ENCODE results near the gene AMPD3. TPM values are rescaled to one million over a fixed set of nuclear protein-coding genes. Genes with fewer than 3 reads are reported as not detected.

The AMPD3 gene
- total RNA-seq, 1 experiment from 2014 or later = 5.4 TPM

DNA sequence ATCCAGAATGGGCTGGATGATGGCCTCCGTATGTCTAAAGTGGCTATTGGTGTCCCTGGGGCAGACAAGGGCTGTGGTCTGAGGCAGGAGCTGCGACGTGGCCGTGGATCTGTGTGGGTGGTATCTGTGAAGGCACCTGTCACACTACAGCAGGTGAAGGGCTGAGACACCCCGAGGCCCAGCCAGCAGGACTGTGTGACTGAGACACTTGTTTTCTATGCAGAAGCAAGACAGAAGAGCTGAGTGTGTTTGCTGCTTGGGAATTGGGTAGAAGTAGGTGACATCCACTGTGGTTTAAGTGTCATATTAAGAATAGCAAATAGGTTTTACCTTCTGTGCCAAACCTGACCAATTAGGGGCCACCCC, 35.0 kb downstream of the AMPD3 start:
- peak overlapping the region; percentile 96 for H3K27ac Mint-ChIP-seq (ENCODE audit: low read depth, unreplicated experiment)
- no TSS peak for BruUV-seq (replicated peaks)
- CTCF ChIA-PET = interaction anchor here (0.6 to 3.8 kb wide), 5 partner anchors 15 to 84 kb away, joined by 3 to 16 read pairs (median 4); no protein-coding TSS in a partner anchor
- TF ChIP-seq, protein P1, sequence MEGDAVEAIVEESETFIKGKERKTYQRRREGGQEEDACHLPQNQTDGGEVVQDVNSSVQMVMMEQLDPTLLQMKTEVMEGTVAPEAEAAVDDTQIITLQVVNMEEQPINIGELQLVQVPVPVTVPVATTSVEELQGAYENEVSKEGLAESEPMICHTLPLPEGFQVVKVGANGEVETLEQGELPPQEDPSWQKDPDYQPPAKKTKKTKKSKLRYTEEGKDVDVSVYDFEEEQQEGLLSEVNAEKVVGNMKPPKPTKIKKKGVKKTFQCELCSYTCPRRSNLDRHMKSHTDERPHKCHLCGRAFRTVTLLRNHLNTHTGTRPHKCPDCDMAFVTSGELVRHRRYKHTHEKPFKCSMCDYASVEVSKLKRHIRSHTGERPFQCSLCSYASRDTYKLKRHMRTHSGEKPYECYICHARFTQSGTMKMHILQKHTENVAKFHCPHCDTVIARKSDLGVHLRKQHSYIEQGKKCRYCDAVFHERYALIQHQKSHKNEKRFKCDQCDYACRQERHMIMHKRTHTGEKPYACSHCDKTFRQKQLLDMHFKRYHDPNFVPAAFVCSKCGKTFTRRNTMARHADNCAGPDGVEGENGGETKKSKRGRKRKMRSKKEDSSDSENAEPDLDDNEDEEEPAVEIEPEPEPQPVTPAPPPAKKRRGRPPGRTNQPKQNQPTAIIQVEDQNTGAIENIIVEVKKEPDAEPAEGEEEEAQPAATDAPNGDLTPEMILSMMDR (IDR thresholded peaks at IDR 0.05; ENCODE audit: unreplicated experiment) = no peak
- H3K36me3 Mint-ChIP-seq (ENCODE audit: insufficient read depth, unreplicated experiment) = peaks cover 6% of the 10 kb centered on the region
- no peaks in the 10 kb centered on the region for H3K9me3 Mint-ChIP-seq (ENCODE audit: unreplicated experiment)
- no peaks in the 10 kb centered on the region for H3K27me3 Mint-ChIP-seq (ENCODE audit: insufficient read depth, unreplicated experiment)
- POLR2A ChIA-PET = interaction anchor here (0.9 to 5.2 kb wide), 13 partner anchors 8 to 913 kb away, joined by 3 to 75 read pairs (median 7); partner anchors contain the start of genes AMPD3, EIF4G2 and RNF141
- H3K4me3 Mint-ChIP-seq (ENCODE audit: unreplicated experiment) = no peak overlapping the region
- no peak for DNase-seq (ENCODE audit: unreplicated experiment)
- H3K4me1 Mint-ChIP-seq (ENCODE audit: insufficient read depth, unreplicated experiment) = peaks cover 23% of the 10 kb centered on the region
- intact Hi-C loops (cut with micrococcal nuclease) = no loop called here

DNA sequence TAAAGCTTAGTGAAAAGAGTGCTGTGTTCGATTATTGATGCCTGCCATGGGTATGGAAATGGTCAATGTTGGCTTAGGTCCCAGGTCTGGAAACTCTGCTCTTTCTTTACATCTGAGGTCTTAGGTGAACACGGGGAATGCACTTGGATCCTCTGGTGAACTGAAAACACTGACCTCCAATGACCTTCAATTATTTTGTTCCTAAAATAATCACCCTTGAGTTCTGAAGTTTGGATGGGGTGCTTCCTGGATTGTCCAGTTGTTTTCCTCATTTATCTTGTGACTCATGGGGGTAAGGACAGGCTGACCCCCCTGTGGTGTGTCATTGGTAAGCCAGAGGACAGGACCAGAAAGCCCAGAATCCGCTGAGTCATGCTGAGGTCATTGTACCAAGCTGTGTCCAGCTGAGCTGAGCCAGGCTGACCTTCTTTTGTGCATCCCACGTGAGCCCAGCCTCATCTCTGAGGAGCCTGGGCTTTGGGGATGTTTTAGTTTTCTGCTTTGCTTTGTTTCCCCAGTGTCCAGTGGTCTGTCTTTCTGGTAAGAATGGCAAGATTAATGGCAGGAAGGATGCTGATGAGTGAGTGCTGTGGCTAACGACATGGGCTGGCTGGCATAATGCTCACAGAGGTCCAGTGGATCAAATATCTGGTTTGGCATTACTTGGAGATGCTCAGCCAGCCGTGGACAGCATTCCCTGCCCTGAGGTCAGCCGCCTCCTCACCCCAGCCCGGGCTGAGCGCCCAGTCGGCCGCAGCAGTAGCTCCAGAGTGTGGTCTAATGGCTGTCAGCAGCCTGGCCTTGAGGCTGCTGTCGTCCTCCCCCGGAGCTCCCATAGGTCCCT, 35.6 kb downstream of the AMPD3 start:
- peaks cover 23% of the 10 kb centered on the region for H3K4me1 Mint-ChIP-seq (ENCODE audit: insufficient read depth, unreplicated experiment)
- no peaks in the 10 kb centered on the region for H3K9me3 Mint-ChIP-seq (ENCODE audit: unreplicated experiment)
- DNase-seq (ENCODE audit: unreplicated experiment) = peak; percentile 87
- ChIA-PET CTCF (interaction anchor here (0.7 to 3.8 kb wide), 5 partner anchors 15 to 1081 kb away, joined by 3 to 16 read pairs (median 4); no protein-coding TSS in a partner anchor), POLR2A (interaction anchor here (0.7 to 5.2 kb wide), 10 partner anchors 11 to 261 kb away, joined by 3 to 75 read pairs (median 8); partner anchors contain the start of genes AMPD3, CTR9 and RNF141)
- no peaks in the 10 kb centered on the region for H3K27me3 Mint-ChIP-seq (ENCODE audit: insufficient read depth, unreplicated experiment)
- BruUV-seq (replicated peaks) = no TSS peak
- intact Hi-C loops (cut with micrococcal nuclease) = no loop called here
- TF ChIP-seq, protein P1 (IDR thresholded peaks at IDR 0.05; ENCODE audit: unreplicated experiment) = no peak
- H3K27ac Mint-ChIP-seq (ENCODE audit: low read depth, unreplicated experiment) = peak overlapping the region; percentile 96
- H3K36me3 Mint-ChIP-seq (ENCODE audit: insufficient read depth, unreplicated experiment) = peaks cover 6% of the 10 kb centered on the region
- no peak overlapping the region for H3K4me3 Mint-ChIP-seq (ENCODE audit: unreplicated experiment)

DNA sequence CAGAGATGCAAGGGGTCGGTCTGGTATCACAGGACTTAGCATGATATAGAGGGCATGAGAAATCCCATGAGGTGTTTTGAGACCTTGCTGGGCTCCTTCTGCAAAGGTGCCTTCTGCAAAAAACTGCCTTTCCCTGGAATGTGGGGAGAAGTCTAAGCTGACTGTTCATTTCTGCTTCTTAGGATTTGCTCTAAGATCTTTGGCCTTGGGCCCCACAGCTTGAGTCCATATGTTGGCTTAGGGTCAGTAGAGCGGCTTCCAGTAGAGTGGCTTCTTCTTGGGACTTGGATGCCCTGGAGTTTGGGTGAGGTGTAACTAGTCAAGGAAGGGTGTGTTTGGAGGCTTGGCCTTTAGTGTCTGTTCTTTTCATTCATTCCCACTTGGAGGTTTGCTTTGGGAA, 37.0 kb downstream of the AMPD3 start:
- POLR2A ChIA-PET = interaction anchor here (0.8 to 5.2 kb wide), 3 partner anchors 14 to 94 kb away, joined by 3 to 50 read pairs (median 7); partner anchors contain the start of gene RNF141
- H3K36me3 Mint-ChIP-seq (ENCODE audit: insufficient read depth, unreplicated experiment) = peaks cover 6% of the 10 kb centered on the region
- H3K27me3 Mint-ChIP-seq (ENCODE audit: insufficient read depth, unreplicated experiment) = no peaks in the 10 kb centered on the region
- intact Hi-C loops (cut with micrococcal nuclease) = no loop called here
- no peak for DNase-seq (ENCODE audit: unreplicated experiment)
- no peak overlapping the region for H3K4me3 Mint-ChIP-seq (ENCODE audit: unreplicated experiment)
- TF ChIP-seq, protein P1 (IDR thresholded peaks at IDR 0.05; ENCODE audit: unreplicated experiment) = no peak
- CTCF ChIA-PET = interaction anchor here (3.8 kb wide), 1 partner anchor 86 kb away, joined by 16 read pairs; no protein-coding TSS in a partner anchor
- BruUV-seq (replicated peaks) = no TSS peak
- H3K4me1 Mint-ChIP-seq (ENCODE audit: insufficient read depth, unreplicated experiment) = peaks cover 23% of the 10 kb centered on the region
- no peaks in the 10 kb centered on the region for H3K9me3 Mint-ChIP-seq (ENCODE audit: unreplicated experiment)
- H3K27ac Mint-ChIP-seq (ENCODE audit: low read depth, unreplicated experiment) = no peak overlapping the region

DNA sequence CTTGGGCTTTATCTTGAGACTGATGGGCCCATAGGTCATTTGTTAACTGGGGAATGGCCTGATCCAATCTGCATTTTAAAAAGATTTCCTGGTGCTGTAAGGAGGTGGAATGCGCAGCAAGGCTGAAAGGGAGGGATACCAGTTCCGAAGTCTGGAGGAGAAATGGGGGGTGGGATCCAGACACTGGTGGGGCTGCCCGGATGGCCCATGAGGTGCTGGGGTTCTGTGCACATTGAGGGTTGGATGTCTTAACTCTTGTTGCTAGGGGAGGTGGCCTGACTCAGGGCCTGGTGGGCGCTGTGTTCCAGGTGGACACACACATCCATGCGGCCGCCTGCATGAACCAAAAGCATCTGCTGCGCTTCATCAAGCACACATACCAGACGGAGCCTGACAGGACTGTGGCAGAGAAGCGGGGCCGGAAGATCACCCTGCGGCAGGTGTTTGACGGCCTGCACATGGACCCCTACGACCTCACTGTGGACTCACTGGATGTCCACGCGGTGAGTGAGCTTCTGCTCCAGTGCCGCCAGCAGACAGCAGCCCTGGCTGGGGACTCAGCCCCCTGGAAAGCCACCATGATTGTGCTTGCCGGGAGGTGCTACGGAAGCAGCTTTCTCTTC, 38.1 kb downstream of the AMPD3 start:
- no peak for DNase-seq (ENCODE audit: unreplicated experiment)
- Mint-ChIP-seq H3K27ac (ENCODE audit: low read depth, unreplicated experiment) (no peak overlapping the region), H3K4me1 (ENCODE audit: insufficient read depth, unreplicated experiment) (peaks cover 15% of the 10 kb centered on the region), H3K36me3 (ENCODE audit: insufficient read depth, unreplicated experiment) (peaks cover 6% of the 10 kb centered on the region), H3K9me3 (ENCODE audit: unreplicated experiment) (no peaks in the 10 kb centered on the region), H3K4me3 (ENCODE audit: unreplicated experiment) (no peak overlapping the region), H3K27me3 (ENCODE audit: insufficient read depth, unreplicated experiment) (no peaks in the 10 kb centered on the region)
- BruUV-seq (replicated peaks) = no TSS peak
- intact Hi-C loops (cut with micrococcal nuclease) = no loop called here
- TF ChIP-seq, protein P1 (IDR thresholded peaks at IDR 0.05; ENCODE audit: unreplicated experiment) = no peak
- ChIA-PET CTCF (no interaction called here), POLR2A (interaction anchor here (1.4 kb wide), 1 partner anchor 48 kb away, joined by 7 read pairs; the partner anchor contains the start of gene RNF141)
